Stimulated activated CD4-positive, alpha-beta T cell treated with anti-CD3 and anti-CD28 coated beads, Interleukin-1b, Interleukin-23, amount 100 ng/mL, for 1 hour (primary cell): ENCODE data around the gene RIN1.
"Not testable (repeated sequence)": the region's sequence is repeated elsewhere in the genome, so short reads cannot be mapped to it uniquely, and the experiment has no call there.

Experiments used
- DNase-seq, 2 donors: peaks; one replicate each; pipeline ENCODE4 v3.0.0-alpha.2; 2020; ENCODE audit warnings: low read depth in 2 of 2

The RIN1 gene

GRCh38 chr11:66334605-66335442 lies 1.4 kb downstream of the RIN1 start:
- no peak for DNase-seq

- no peak for DNase-seq
These were observed 2.2 kb downstream of the RIN1 start for GRCh38 chr11:66333896-66334604.

- DNase-seq, result no peak
These were observed 2.9 kb downstream of the RIN1 start for GRCh38 chr11:66333220-66333877.

GRCh38 chr11:66332371-66333219 lies 3.6 kb downstream of the RIN1 start:
- DNase-seq, result no peak

GRCh38 chr11:66331542-66332370 lies 4.5 kb downstream of the RIN1 start:
- no peak for DNase-seq

GRCh38 chr11:66330931-66331330 lies 5.3 kb downstream of the RIN1 start:
- DNase-seq, result no peak

GRCh38 chr11:66329165-66329673 lies 7.0 kb downstream of the RIN1 start:
- DNase-seq, result no peak

GRCh38 chr11:66328302-66329144 lies 7.7 kb downstream of the RIN1 start:
- peak; percentile 54 to 66 for DNase-seq

GRCh38 chr11:66328031-66328301 lies 8.3 kb downstream of the RIN1 start:
- DNase-seq, result no peak

GRCh38 chr11:66327171-66328030 lies 8.8 kb downstream of the RIN1 start:
- no peak for DNase-seq

- no peak for DNase-seq
These were observed 9.7 kb downstream of the RIN1 start for GRCh38 chr11:66326261-66327111.

- DNase-seq, result no peak
These were observed 11.0 kb downstream of the RIN1 start for GRCh38 chr11:66325263-66325671.

GRCh38 chr11:66324664-66325063 lies 11.6 kb downstream of the RIN1 start:
- no peak for DNase-seq

- no peak for DNase-seq
These were observed 12.6 kb downstream of the RIN1 start for GRCh38 chr11:66323684-66324083.

- no peak for DNase-seq
These were observed 13.4 kb downstream of the RIN1 start for GRCh38 chr11:66322732-66323427.

- DNase-seq, result no peak
These were observed 14.6 kb downstream of the RIN1 start for GRCh38 chr11:66321606-66322005.

- not testable (repeated sequence) for DNase-seq
These were observed 15.5 kb downstream of the RIN1 start for GRCh38 chr11:66320748-66321147.
